ENCODE data around the gene SERPINB12.

The SERPINB12 gene

GRCh38 chr18:63603772-63604171, 61.6 kb downstream of the SERPINB12 start:
- DNase-seq: no peak

GRCh38 chr18:63604791-63605567, 62.8 kb downstream of the SERPINB12 start:
- DNase-seq: no peak

DNA sequence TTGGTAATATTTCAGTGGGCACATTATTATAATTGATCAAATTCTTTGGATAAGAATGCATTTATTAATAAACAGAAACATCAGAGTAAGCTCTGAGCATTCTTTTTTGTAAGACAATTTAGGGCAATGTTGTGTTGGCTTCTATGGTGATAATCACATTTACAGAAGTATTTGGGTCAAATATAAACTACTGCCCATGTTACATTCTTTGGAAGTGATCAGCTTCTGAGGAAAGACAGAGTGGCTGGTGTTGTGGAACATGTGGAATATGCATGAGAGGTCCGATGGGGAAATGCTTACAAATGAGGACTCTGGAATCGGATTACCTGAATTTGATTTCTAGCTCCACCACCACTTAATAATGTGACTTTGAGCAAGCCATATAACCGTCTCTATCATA, 64.4 kb downstream of the SERPINB12 start:
- no peak for DNase-seq

- DNase-seq: no peak
These were observed 71.3 kb downstream of the SERPINB12 start for GRCh38 chr18:63613420-63613819.

- DNase-seq: peak; percentile 92
These were observed 75.1 kb downstream of the SERPINB12 start for GRCh38 chr18:63617049-63617914.

GRCh38 chr18:63617915-63618234, 75.7 kb downstream of the SERPINB12 start:
- no peak for DNase-seq
